Thymus (tissue), 11 donors: Measurements from ENCODE around the gene ANG. TPM values are rescaled to one million over a fixed set of nuclear protein-coding genes. Genes with fewer than 3 reads are reported as not detected.
"Not testable (repeated sequence)": the region's sequence is repeated elsewhere in the genome, so short reads cannot be mapped to it uniquely, and the experiment has no call there.

Experiments
- DNase-seq, 9 donors: peaks; one replicate each; pipeline ENCODE4 v3.0.0-alpha.2; 2013; ENCODE audit warnings: low spot score in 9 of 9, low read depth in 6 of 9, missing footprints in 1 of 9
- H3K27ac ChIP-seq, 2 donors: one replicate each; pipeline ENCODE4 v1.5.1; 2013; ENCODE audit warnings: control low read depth in 1 of 2, low read depth in 1 of 2, low read length in 1 of 2, mild to moderate bottlenecking in 1 of 2, moderate library complexity in 1 of 2
- H3K27me3 ChIP-seq, 2 donors: one replicate each; pipeline ENCODE4 v1.5.1; 2013; ENCODE audit warnings: low read length in 1 of 2; ENCODE audit not compliant: control insufficient read depth in 2 of 2, insufficient read depth in 1 of 2
- H3K36me3 ChIP-seq, 2 donors: one replicate each; pipeline ENCODE4 v1.5.1; 2013; ENCODE audit warnings: low read length in 1 of 2, mild to moderate bottlenecking in 1 of 2, moderate library complexity in 1 of 2; ENCODE audit not compliant: control insufficient read depth in 2 of 2, insufficient read depth in 2 of 2
- H3K4me1 ChIP-seq, 2 donors: one replicate each; pipeline ENCODE4 v1.5.1; 2013; ENCODE audit warnings: low read length in 2 of 2; ENCODE audit not compliant: control insufficient read depth in 2 of 2, insufficient read depth in 2 of 2
- H3K4me3 ChIP-seq, 2 donors: one replicate each; pipeline ENCODE4 v1.5.1; 2013; ENCODE audit warnings: low read length in 2 of 2, control low read depth in 1 of 2, mild to moderate bottlenecking in 1 of 2
- H3K9me3 ChIP-seq, 2 donors: one replicate each; pipeline ENCODE4 v1.5.1; 2013; ENCODE audit warnings: low read length in 1 of 2, mild to moderate bottlenecking in 1 of 2; ENCODE audit not compliant: control insufficient read depth in 2 of 2, insufficient read depth in 1 of 2
- WGBS: extraction: QIAGEN DNeasy Blood & Tissue Kit; methylation state at CpG from one replicate; pipeline ENCODE4 v1.1.7; 2013; 5-methylcytosine and 5-hydroxymethylcytosine counted together
- polyA plus RNA-seq: library from polyadenylated mRNA; stranded (reverse); fragments of 200-250 nt; gene quantifications from one replicate; pipeline ENCODE4 v1.2.3, GENCODE V29; 2013
- total RNA-seq: library from RNA; stranded (reverse); fragments of 120-200 nt; gene quantifications from one replicate; pipeline ENCODE4 v1.2.4, GENCODE V29; 2013
- donor health status: healthy.

ANG gene
- total and polyA plus RNA-seq, 2 donors, result 0.99 to 9.1 TPM

GRCh38 chr14:20656274-20656673 is 32.3 kb upstream of the ANG start:
- Histone ChIP-seq H3K36me3 (no peaks in the 10 kb centered on the region), H3K4me3 (no peak overlapping the region), H3K27ac (no peak overlapping the region), H3K4me1 (peaks cover 0 to 2% of the 10 kb centered on the region in 2 donors), H3K27me3 (peaks cover 37 to 78% of the 10 kb centered on the region in 2 donors), H3K9me3 (no peaks in the 10 kb centered on the region)
- no peak for DNase-seq
- 85% methylated on average over 4 of the region's 4 CpGs for WGBS

GRCh38 chr14:20657216-20658211 is 31.1 kb upstream of the ANG start:
- Histone ChIP-seq H3K27me3 (peaks cover 32 to 79% of the 10 kb centered on the region in 2 donors), H3K36me3 (no peaks in the 10 kb centered on the region), H3K4me3 (no peak overlapping the region), H3K9me3 (no peaks in the 10 kb centered on the region), H3K27ac (no peak overlapping the region), H3K4me1 (peaks cover 2 to 4% of the 10 kb centered on the region in 2 donors)
- peak in 1 of 9 donors; percentile 5 for DNase-seq
- 35% methylated on average over 28 of the region's 28 CpGs for WGBS

DNA sequence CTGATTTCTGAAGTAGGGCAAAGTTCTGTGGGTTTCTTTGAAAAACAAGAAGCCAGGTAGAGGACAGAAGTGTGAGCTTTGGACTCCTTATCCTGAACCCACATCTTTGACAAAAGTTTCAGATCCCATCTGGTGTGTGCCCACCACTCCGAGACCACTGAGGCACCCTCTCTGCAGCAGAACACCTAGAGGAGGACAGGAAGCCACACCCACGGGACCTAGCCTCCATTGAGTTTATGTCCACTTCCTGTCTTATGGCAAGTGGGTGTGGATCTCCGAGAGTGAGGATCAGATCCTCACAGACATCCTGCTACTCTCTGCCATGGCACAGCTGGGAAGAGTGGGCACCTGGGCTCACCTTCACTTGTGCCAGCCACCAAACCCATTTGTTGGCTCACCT is 30.3 kb upstream of the ANG start:
- Histone ChIP-seq H3K4me3 (no peak overlapping the region), H3K27me3 (peaks cover 32 to 79% of the 10 kb centered on the region in 2 donors), H3K27ac (no peak overlapping the region), H3K4me1 (peaks cover 2 to 4% of the 10 kb centered on the region in 2 donors), H3K9me3 (no peaks in the 10 kb centered on the region), H3K36me3 (no peaks in the 10 kb centered on the region)
- no peak for DNase-seq
- 73% methylated on average over 3 of the region's 3 CpGs for WGBS

DNA sequence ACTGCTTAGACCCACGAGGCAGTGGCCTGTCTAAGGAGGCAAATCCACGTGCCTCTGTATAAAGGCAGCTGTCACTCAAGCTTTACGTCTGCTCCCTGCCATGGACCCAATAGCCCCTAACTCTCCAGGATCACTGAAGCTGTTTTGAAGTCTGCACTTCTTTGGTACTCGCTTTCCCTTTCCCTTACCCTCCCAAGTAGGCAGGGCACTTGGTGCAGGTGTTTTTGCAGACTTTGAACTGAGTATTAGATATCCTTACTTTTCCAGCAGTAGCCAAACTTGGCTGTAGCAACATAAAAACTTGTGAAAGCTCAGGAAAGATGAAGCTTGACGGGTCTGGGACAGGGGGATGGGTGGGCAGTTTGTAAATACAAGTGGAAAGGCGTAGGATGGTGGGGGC is 29.2 kb upstream of the ANG start:
- no peak overlapping the region for H3K27ac ChIP-seq
- no peak overlapping the region for H3K4me3 ChIP-seq
- DNase-seq, result no peak
- H3K36me3 ChIP-seq, result no peaks in the 10 kb centered on the region
- H3K9me3 ChIP-seq, result peaks cover 0 to 1% of the 10 kb centered on the region in 2 donors
- H3K27me3 ChIP-seq, result peaks cover 29 to 80% of the 10 kb centered on the region in 2 donors
- H3K4me1 ChIP-seq, result peaks cover 4 to 6% of the 10 kb centered on the region in 2 donors
- WGBS, result 93% methylated on average over 6 of the region's 6 CpGs

- Histone ChIP-seq H3K27ac (no peak overlapping the region), H3K36me3 (no peaks in the 10 kb centered on the region), H3K9me3 (peaks cover 0 to 1% of the 10 kb centered on the region in 2 donors), H3K4me3 (no peak overlapping the region), H3K4me1 (peaks cover 4 to 6% of the 10 kb centered on the region in 2 donors), H3K27me3 (peaks cover 30 to 85% of the 10 kb centered on the region in 2 donors)
- no peak for DNase-seq
- WGBS, result 66% methylated on average over 26 of the region's 26 CpGs
Observed at GRCh38 chr14:20659813-20660395, 28.7 kb upstream of the ANG start.

- H3K36me3 ChIP-seq, result no peaks in the 10 kb centered on the region
- H3K4me1 ChIP-seq, result peaks cover 4 to 6% of the 10 kb centered on the region in 2 donors
- DNase-seq, result no peak
- H3K27ac ChIP-seq, result no peak overlapping the region
- WGBS, result 90% methylated on average over 2 of the region's 2 CpGs
- H3K27me3 ChIP-seq, result peaks cover 23 to 79% of the 10 kb centered on the region in 2 donors
- peaks cover 0 to 1% of the 10 kb centered on the region in 2 donors for H3K9me3 ChIP-seq
- no peak overlapping the region for H3K4me3 ChIP-seq
Observed at GRCh38 chr14:20661197-20661596, 27.4 kb upstream of the ANG start.

DNA sequence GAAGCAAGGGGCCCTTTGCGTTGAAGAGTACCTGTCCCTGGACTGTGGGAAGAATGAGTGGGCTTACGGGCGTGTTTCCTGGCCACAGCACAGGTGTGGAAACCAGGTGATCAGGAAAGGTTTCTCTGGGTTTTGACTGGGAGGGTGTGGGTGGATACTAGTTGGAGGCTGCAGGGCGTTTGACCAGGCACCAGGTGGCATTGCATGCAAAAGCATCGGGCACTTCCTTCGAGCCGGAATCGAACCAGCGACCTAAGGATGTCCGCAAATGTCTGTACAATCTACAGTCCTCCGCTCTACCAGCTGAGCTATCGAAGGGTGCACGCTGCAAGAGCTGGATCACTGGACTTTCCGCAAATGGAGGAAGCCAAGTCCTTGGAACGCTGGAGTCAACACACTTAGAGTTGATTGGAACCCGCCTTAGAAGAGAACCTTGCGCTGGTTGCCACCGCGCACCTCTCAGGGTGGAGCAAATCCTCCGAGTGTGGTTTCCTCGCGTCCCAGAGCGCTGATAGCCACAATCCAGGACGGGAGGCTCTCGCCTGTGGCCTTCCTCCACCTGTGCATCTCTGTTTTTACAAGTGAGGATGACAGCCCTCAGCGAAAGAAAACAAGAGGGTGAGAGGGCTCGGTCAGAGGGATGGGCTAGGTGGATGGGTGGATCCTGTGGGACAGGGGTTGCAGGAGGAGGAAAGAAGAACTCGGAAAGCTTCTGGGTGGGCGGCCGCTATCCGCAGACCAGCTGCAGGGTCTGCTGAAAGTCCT is 25.4 kb upstream of the ANG start:
- H3K27me3 ChIP-seq, result peaks cover 22 to 60% of the 10 kb centered on the region in 2 donors
- DNase-seq, result peak in 3 of 9 donors; percentile 12 to 57 (median 46)
- peaks cover 9 to 14% of the 10 kb centered on the region in 2 donors for H3K4me1 ChIP-seq
- WGBS, result 2% methylated on average over 31 of the region's 31 CpGs
- H3K27ac ChIP-seq, result no peak overlapping the region
- H3K4me3 ChIP-seq, result no peak overlapping the region
- H3K9me3 ChIP-seq, result peaks cover 0 to 1% of the 10 kb centered on the region in 2 donors
- H3K36me3 ChIP-seq, result no peaks in the 10 kb centered on the region

- H3K27ac ChIP-seq, H3K36me3 ChIP-seq, H3K9me3 ChIP-seq, H3K4me3 ChIP-seq, DNase-seq: not testable (repeated sequence)
- WGBS, result 88% methylated on average over 7 of the region's 7 CpGs
- peaks cover 11 to 36% of the 10 kb centered on the region in 2 donors for H3K27me3 ChIP-seq
- H3K4me1 ChIP-seq, result peaks cover 14 to 20% of the 10 kb centered on the region in 2 donors
Observed at GRCh38 chr14:20666400-20666961, 22.1 kb upstream of the ANG start.
